ENCODE results near the gene GRAMD4. TPM values are rescaled to one million over a fixed set of nuclear protein-coding genes. Genes with fewer than 3 reads are reported as not detected.

The GRAMD4 gene
- total and polyA plus RNA-seq, 10 of the 15 experiments (the other 5 are each of a cell fraction or from before 2014, with no cell fraction given), result 0.21 to 45.5 (median 10.6) TPM

- TF ChIP-seq BCL3 (IDR thresholded peaks at IDR 0.05; ENCODE audit: borderline replicate concordance, insufficient read depth, low read depth, low read length, poor library complexity, severe bottlenecking) (no peak), RUNX3 (IDR thresholded peaks at IDR 0.05; ENCODE audit: low read length) (no peak), STAT3 (IDR thresholded peaks at IDR 0.05; ENCODE audit: low read depth, low read length) (no peak)
Observed at GRCh38 chr22:46586123-46586519, 34.1 kb upstream of the GRAMD4 start (continued).

DNA sequence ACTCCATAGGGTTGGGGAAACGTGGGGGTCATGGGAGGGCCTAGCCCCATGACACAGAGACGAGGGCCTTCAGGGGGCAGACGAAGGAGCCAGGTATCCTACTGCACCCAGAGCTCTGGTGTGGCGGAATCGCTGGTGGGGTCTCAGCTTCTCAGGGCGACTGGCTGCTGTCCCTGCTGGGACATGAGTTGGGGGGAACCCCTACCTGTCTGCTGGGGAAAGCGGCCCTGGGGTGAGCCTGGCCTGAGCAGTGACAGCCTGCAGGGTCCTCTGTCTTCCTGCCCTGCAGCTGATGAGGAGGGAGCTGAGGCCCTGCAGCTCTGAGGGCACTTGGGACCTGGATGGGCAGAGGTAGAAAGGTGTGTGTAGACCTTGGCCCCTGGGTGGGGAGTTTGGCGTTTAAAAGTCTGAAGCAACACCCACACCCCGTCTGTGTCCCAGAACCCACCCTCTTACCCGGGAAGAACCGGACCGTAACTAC lies 33.6 kb upstream of the GRAMD4 start:
- Histone ChIP-seq H3K79me2 (ENCODE audit: control insufficient read depth, insufficient read depth, low read length) (peaks cover 5% of the 10 kb centered on the region), H3K27me3 (replicated peaks in 1 of 2; ENCODE audit: control insufficient read depth in 2 of 2, insufficient read depth in 2 of 2, low read length in 1 of 2) (no peaks in the 10 kb centered on the region), H3K27ac (ENCODE audit: control insufficient read depth, insufficient read depth) (peak overlapping the region; percentile 78), H4K20me1 (ENCODE audit: control insufficient read depth, insufficient read depth) (no peaks in the 10 kb centered on the region), H3K9me3 (replicated peaks; ENCODE audit: control insufficient read depth, insufficient read depth, low read length) (no peaks in the 10 kb centered on the region), H3K36me3 (ENCODE audit: control insufficient read depth in 2 of 2, insufficient read depth in 2 of 2, low read length in 1 of 2) (no peaks in the 10 kb centered on the region; a peak in 1 of 4 replicates), H3K4me1 (ENCODE audit: control insufficient read depth, insufficient read depth, low read length) (peaks cover 56% of the 10 kb centered on the region), H2AFZ (ENCODE audit: control insufficient read depth, low read depth, low read length) (no peak overlapping the region), H3K9ac (ENCODE audit: control insufficient read depth, insufficient read depth, low read length) (peak overlapping the region; percentile 37; the same call in 1 of the 2 replicates), H3K4me3 (peak overlapping the region; percentile 65; the same call in 1 of the 2 replicates), H3K4me2 (ENCODE audit: control insufficient read depth, insufficient read depth) (peak overlapping the region; percentile 94)
- ChIA-PET SMC1A (ENCODE audit: uncharacterized antibody, unreplicated experiment) (interaction anchor here (0.8 to 1.5 kb wide), 2 partner anchors 27 to 184 kb away, joined by 4 read pairs; no protein-coding TSS in a partner anchor), POLR2A (interaction anchor here (0.5 to 1.0 kb wide), 2 partner anchors 28 to 37 kb away, joined by 3 read pairs; no protein-coding TSS in a partner anchor), CTCF (interaction anchor here (1.5 kb wide), 1 partner anchor 23 kb away, joined by 10 read pairs; no protein-coding TSS in a partner anchor), RAD21 (ENCODE audit: unreplicated experiment) (interaction anchor here (0.6 to 1.8 kb wide), 4 partner anchors 9 to 216 kb away, joined by 3 to 6 read pairs (median 4); no protein-coding TSS in a partner anchor)
- 42% methylated on average over 12 of the region's 12 CpGs for WGBS (ENCODE audit: insufficient coverage, insufficient replicate concordance, low lambda C conversion rate, missing lambda C conversion rate)
- no TSS peak for BruUV-seq (replicated peaks)
- DNase-seq (ENCODE audit: low read depth, low spot score) (no peak), FAIRE-seq (no peak), ATAC-seq (peak; percentile 3)
- in situ Hi-C loops (cut with MboI) (no loop called here), intact Hi-C loops (cut with micrococcal nuclease; ENCODE audit: unreplicated experiment) (loop anchor here (2.0 to 5.0 kb wide), 2 partner anchors 18 to 151 kb away; partner anchors contain the start of gene CERK)
- TF ChIP-seq BHLHE40 (IDR thresholded peaks at IDR 0.05; ENCODE audit: borderline replicate concordance in 1 of 2, low read depth in 2 of 2, low read length in 1 of 2) (no peak), KLF5 (IDR thresholded peaks at IDR 0.05; ENCODE audit: partially characterized antibody) (no peak), SMARCA5 (IDR thresholded peaks at IDR 0.05) (peak; percentile 68; the same call in 1 of the 2 replicates), PAX5 (IDR thresholded peaks at IDR 0.05; ENCODE audit: borderline replicate concordance, low read depth, low read length) (0 out of 2 replicates have a peak, but pooled peaks have one; percentile 4)
